GM10248 (cell line): ENCODE data around the gene ELFN1.

ENCODE experiments used
- CTCF ChIA-PET: fragments of 300-600 bp; sonication (Branson Sonifier 250); formaldehyde crosslinking; extraction: SDS; loops from one replicate; lab custom pipeline; 2021; ENCODE audit warnings: antibody characterized with exemption; lab: Yijun Ruan, JAX
- POLR2A ChIA-PET: fragments of 350-650 bp; sonication (Branson Sonifier 250); formaldehyde crosslinking; extraction: SDS; loops from one replicate; lab custom pipeline; 2020; ENCODE audit warnings: antibody characterized with exemption; lab: Yijun Ruan, JAX
- DNase-seq: peaks from one replicate; pipeline ENCODE4 v3.0.0; 2012; ENCODE audit errors: extremely low spot score
- CTCF ChIP-seq: IDR thresholded peaks from 2 replicates; pipeline ENCODE4 v1.5.1; 2012; ENCODE audit warnings: mild to moderate bottlenecking, low read depth; ENCODE audit errors: extremely low read depth, missing control alignments, control extremely low read depth

ELFN1 gene

GRCh38 chr7:1727812-1728570, 57.9 kb downstream of the ELFN1 start:
- ChIA-PET POLR2A (no interaction called here), CTCF (no interaction called here)
- no peak for TF ChIP-seq CTCF
- no peak for DNase-seq

- CTCF ChIA-PET, result interaction anchor here (1.0 kb wide), 1 partner anchor 8 kb away, joined by 3 read pairs; no protein-coding TSS in a partner anchor
Observed at GRCh38 chr7:1729183-1729582, 59.1 kb downstream of the ELFN1 start.

GRCh38 chr7:1729773-1730172, 59.7 kb downstream of the ELFN1 start:
- CTCF ChIA-PET, result no interaction called here
- POLR2A ChIA-PET, result no interaction called here
- DNase-seq, result no peak
- no peak for TF ChIP-seq CTCF

More at GRCh38 chr7:1729183-1729582, 59.1 kb downstream of the ELFN1 start:
- TF ChIP-seq CTCF, result no peak
- POLR2A ChIA-PET, result no interaction called here
- DNase-seq, result no peak

GRCh38 chr7:1732072-1732471, 62.0 kb downstream of the ELFN1 start:
- ChIA-PET CTCF (interaction anchor here (0.9 kb wide), 1 partner anchor 15 kb away, joined by 3 read pairs; no protein-coding TSS in a partner anchor), POLR2A (no interaction called here)
- TF ChIP-seq CTCF, result no peak
- DNase-seq, result no peak

GRCh38 chr7:1732645-1733044, 62.6 kb downstream of the ELFN1 start:
- no peak for DNase-seq
- POLR2A ChIA-PET, result no interaction called here
- no peak for TF ChIP-seq CTCF
- CTCF ChIA-PET, result no interaction called here

- CTCF ChIA-PET, result no interaction called here
- TF ChIP-seq CTCF, result no peak
- DNase-seq, result no peak
- POLR2A ChIA-PET, result no interaction called here
Observed at GRCh38 chr7:1733206-1733907, 63.3 kb downstream of the ELFN1 start.
